Measurements from ENCODE around the gene PCDHGB1. TPM values are rescaled to one million over a fixed set of nuclear protein-coding genes. Genes with fewer than 3 reads are reported as not detected.
"Not testable (repeated sequence)": the region's sequence is repeated elsewhere in the genome, so short reads cannot be mapped to it uniquely, and the experiment has no call there.

The PCDHGB1 gene
- polyA plus RNA-seq (ENCODE audit: insufficient read length in 12 of 12) = 1 to 10 TPM in 1 of 12 donors, under 1 TPM in 9, not detected in 2; 0.32 to 1.0 (median 0.65) TPM
- long read RNA-seq, donor 1, full-length matches to known transcripts = 2 of 2 reads
- long read RNA-seq, donor 1, partial matches to known transcripts = 0 of 2 reads
- long read RNA-seq, donor 1, other reads (novel, unspliced or antisense) = 0 of 2 reads
- long read RNA-seq, donor 2 = 0 reads
- long read RNA-seq, donor 3 = 0 reads
- long read RNA-seq, donor 4 = 0 reads
- long read RNA-seq, donor 5 = 0 reads
- long read RNA-seq, donor 6 = 0 reads
- long read RNA-seq, donor 7, full-length matches to known transcripts = 1 of 1 reads
- long read RNA-seq, donor 7, partial matches to known transcripts = 0 of 1 reads
- long read RNA-seq, donor 7, other reads (novel, unspliced or antisense) = 0 of 1 reads
- long read RNA-seq, donor 8 = 0 reads
- long read RNA-seq, donor 9 = 0 reads
- long read RNA-seq, donor 10 = 0 reads
- long read RNA-seq, donor 11, full-length matches to known transcripts = 2 of 2 reads
- long read RNA-seq, donor 11, partial matches to known transcripts = 0 of 2 reads
- long read RNA-seq, donor 11, other reads (novel, unspliced or antisense) = 0 of 2 reads

GRCh38 chr5:141349917-141350619, at the start of gene PCDHGB1:
Gene PCDHGB1 (plus strand): TSS chr5:141350099. CDS start chr5:141350261, 162 bp downstream.
- no peak for DNase-seq

GRCh38 chr5:141303756-141304155, 46.1 kb upstream of the PCDHGB1 start, which contains the start of gene SLC25A2:
Gene SLC25A2 (minus strand): TSS chr5:141304049. CDS start chr5:141303865, 184 bp downstream.
- DNase-seq = no peak

GRCh38 chr5:141306630-141307029, 43.3 kb upstream of the PCDHGB1 start:
- no peak for DNase-seq

GRCh38 chr5:141313711-141314110, 36.2 kb upstream of the PCDHGB1 start:
- no peak for DNase-seq

- not testable (repeated sequence) for DNase-seq
Measured at GRCh38 chr5:141316963-141317362, 32.9 kb upstream of the PCDHGB1 start.

GRCh38 chr5:141319202-141319601, 30.7 kb upstream of the PCDHGB1 start:
- DNase-seq = no peak

GRCh38 chr5:141319699-141320098, 30.2 kb upstream of the PCDHGB1 start:
- DNase-seq = no peak

- peak; percentile 95 for DNase-seq
Measured at GRCh38 chr5:141320225-141321169, 29.4 kb upstream of the PCDHGB1 start, which contains the start of gene TAF7. Gene TAF7 (minus strand): TSS chr5:141320784. CDS start chr5:141320044, 740 bp downstream.

- no peak for DNase-seq
Measured at GRCh38 chr5:141322261-141322660, 27.6 kb upstream of the PCDHGB1 start.

GRCh38 chr5:141326088-141326854, 23.6 kb upstream of the PCDHGB1 start:
- peak; percentile 11 for DNase-seq

- DNase-seq = no peak
Measured at GRCh38 chr5:141328231-141328630, 21.7 kb upstream of the PCDHGB1 start.

- DNase-seq = no peak
Measured at GRCh38 chr5:141330299-141331080, 19.4 kb upstream of the PCDHGB1 start, which contains the start of gene PCDHGA1. Gene PCDHGA1 (plus strand): TSS chr5:141330514.

GRCh38 chr5:141332571-141332970, 17.3 kb upstream of the PCDHGB1 start:
- not testable (repeated sequence) for DNase-seq

- peak; percentile 30 for DNase-seq
Measured at GRCh38 chr5:141338538-141339306, 11.2 kb upstream of the PCDHGB1 start, which contains the start of gene PCDHGA2. Gene PCDHGA2 (plus strand): TSS chr5:141338760.

GRCh38 chr5:141340781-141341354, 9.0 kb upstream of the PCDHGB1 start:
- DNase-seq = not testable (repeated sequence)

GRCh38 chr5:141342773-141343172, 7.1 kb upstream of the PCDHGB1 start:
- DNase-seq = no peak

GRCh38 chr5:141343242-141343952, 6.5 kb upstream of the PCDHGB1 start, which contains the start of gene PCDHGA3:
Gene PCDHGA3 (plus strand): TSS chr5:141343829. CDS start chr5:141344034, 205 bp downstream.
- no peak for DNase-seq

Data from muscle of arm (tissue), 14 donors.